ENCODE results near the gene IFNG-AS1.

IFNG-AS1 gene

GRCh38 chr12:68040450-68041075 lies 51.3 kb downstream of the IFNG-AS1 start:
- DNase-seq, result peak; percentile 72

GRCh38 chr12:68042212-68042699 lies 53.0 kb downstream of the IFNG-AS1 start:
- DNase-seq, result peak; percentile 3

GRCh38 chr12:68043435-68043834 lies 54.2 kb downstream of the IFNG-AS1 start:
- DNase-seq, result no peak

- no peak for DNase-seq
Observed at GRCh38 chr12:68048648-68049297, 59.5 kb downstream of the IFNG-AS1 start.

GRCh38 chr12:68056300-68056699 lies 67.1 kb downstream of the IFNG-AS1 start:
- no peak for DNase-seq

- DNase-seq, result no peak
Observed at GRCh38 chr12:68063900-68064590, 74.8 kb downstream of the IFNG-AS1 start.

GRCh38 chr12:68065163-68065562 lies 75.9 kb downstream of the IFNG-AS1 start:
- no peak for DNase-seq

GRCh38 chr12:68065687-68066086 lies 76.4 kb downstream of the IFNG-AS1 start:
- DNase-seq, result no peak

GRCh38 chr12:68067762-68068376 lies 78.6 kb downstream of the IFNG-AS1 start:
- DNase-seq, result peak; percentile 8

- no peak for DNase-seq
Observed at GRCh38 chr12:68069275-68069674, 80.0 kb downstream of the IFNG-AS1 start.
